GM18507 (cell line): Measurements from ENCODE around the gene TPTE2.
"Not testable (repeated sequence)": the region's sequence is repeated elsewhere in the genome, so short reads cannot be mapped to it uniquely, and the experiment has no call there.

Source experiments
- DNase-seq: peaks from one replicate; pipeline ENCODE4 v3.0.0; 2011; ENCODE audit warnings: low read depth; ENCODE audit not compliant: insufficient read length; ENCODE audit errors: extremely low spot score
- FAIRE-seq: peaks from 2 replicates; lab custom pipeline; 2011; peaks lifted over from hg19 to GRCh38; lab: Jason Lieb, UNC

Gene TPTE2

DNA sequence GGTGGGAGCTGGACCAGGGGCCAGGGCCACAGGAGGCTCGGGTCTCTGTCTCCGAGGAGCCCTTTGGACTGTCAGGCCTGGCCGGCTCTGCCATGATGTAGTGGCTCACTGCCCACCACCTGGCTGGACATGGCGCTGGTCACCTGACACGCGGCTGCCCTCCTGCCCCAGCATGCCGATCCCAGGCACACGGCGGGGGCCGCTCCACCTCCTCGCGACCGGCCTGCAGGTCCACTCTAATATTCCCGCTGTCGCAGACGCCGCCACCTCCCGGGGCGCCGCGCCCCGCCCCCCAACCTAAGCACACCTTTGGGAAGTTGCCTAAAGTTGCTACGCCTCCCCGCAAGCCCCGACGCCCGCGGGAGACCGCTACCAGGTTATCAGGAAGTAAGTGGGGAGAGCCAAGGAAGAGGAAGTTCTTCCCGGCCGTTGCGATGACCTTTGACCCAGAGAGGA lies at the start of gene TPTE2:
TPTE2 (minus strand) TSS at position 406 of the 456 bp plus-strand sequence. CDS start 58,298 bp downstream, outside the sequence.
- FAIRE-seq = peak; percentile 65
- not testable (repeated sequence) for DNase-seq

DNA sequence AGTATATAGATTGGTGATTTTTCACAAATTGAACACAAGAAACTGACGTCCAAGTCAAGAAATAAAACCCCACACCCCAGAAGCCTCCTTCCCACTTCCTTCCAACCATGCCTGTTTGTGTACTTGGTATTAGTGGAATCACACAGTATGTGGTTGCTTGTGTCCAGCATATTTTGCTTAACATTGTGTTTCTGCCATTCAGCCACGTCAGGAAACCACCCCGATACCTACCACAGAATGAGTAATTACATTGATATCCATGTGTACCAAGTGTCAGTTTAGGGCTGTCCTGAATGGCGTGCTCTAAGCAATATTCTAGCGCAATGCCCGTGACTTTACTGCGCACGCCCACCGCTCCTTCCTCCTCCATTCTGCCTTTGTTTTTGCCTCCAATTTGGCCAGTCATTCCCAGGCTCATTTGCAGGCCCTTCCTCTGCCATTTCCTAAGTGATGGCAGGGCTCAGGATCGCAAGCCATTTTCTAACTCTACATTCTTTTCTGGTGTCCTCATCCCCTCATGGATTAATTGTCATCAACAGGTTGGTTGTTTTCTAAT lies 46.3 kb upstream of the TPTE2 start:
- no peak for DNase-seq
- no peak for FAIRE-seq

- DNase-seq = no peak
- no peak for FAIRE-seq
These were observed 45.4 kb upstream of the TPTE2 start for GRCh38 chr13:19606737-19607136.

DNA sequence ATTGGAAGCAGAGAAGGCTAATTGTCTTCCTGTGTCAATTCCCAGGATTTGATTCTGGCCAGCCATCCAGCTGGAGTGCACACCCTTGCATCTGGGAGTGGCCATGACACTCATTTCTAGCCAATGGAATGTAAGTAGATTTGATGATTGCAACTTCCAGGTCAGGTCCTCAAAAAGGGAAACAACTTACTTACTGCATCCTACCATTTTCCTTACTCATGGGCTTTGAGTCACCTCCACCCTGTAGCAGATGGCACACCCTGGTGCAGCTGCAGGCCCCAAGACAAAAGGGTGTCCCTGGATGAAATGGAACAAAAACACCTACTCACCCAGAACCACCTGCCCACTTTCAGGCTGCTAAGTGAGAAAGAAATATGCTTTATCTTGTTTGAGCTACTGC lies 44.8 kb upstream of the TPTE2 start:
- FAIRE-seq (no peak), DNase-seq (no peak)

DNA sequence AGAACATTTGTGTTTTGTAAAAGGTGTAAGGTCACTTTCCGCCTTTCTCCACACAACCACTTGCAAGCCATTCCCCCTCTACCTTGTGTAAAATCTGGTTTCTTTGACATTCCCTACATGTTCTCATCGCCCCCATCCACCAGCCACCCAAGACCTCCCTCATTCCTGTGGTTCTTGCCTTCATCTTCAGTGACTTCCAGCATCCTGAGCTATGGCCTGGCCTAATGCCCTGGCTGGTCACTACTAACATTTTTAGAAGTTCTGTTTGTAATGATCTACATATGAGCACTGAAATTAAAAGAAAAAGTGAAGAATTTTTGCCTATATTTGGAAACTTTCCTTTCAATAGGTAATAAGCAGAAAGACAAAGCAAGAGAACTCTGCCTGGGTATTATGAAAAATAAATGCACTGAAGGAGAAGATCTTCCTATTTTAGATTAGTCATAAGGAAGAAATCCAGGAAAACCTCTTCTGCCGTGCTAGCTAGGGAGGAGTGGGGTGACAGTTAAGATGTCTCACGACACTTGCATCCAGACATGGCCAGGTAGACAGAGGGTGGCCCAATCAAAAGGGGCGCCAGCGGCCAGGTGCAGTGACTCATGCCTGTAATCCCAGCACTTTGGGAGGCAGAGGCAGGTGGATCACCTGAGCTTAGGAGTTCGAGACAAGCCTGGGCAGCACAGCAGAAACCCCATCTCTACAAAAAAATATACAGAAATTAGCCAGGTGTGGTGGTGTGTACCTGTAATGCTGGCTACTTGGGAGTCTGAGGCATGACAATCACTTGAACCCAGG lies 44.0 kb upstream of the TPTE2 start:
- DNase-seq (no peak), FAIRE-seq (no peak)

- FAIRE-seq (no peak), DNase-seq (no peak)
These were observed 43.0 kb upstream of the TPTE2 start for GRCh38 chr13:19604306-19604705.

GRCh38 chr13:19601749-19602725 lies 40.7 kb upstream of the TPTE2 start:
- DNase-seq (peak; percentile 63), FAIRE-seq (peak; percentile 73)

DNA sequence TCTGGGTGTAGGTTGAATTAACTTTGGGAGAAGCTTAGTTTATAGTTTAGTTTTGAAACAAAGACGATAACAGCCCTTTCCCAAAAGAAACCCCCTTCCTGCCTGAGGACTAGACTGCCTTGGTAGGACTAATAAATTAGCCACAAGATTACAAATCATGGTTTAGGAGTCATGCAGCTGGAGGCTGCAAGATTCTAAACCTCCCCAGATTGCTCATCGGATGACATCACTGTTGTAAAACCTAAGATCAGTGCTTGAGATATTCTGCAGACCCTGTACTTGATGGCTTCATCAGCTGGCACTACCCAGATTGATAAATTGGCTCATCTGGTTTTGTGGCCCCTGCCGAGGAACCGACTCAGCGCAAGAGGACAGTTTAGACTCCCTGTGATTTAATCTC lies 36.2 kb upstream of the TPTE2 start:
- DNase-seq = no peak
- FAIRE-seq = no peak

DNA sequence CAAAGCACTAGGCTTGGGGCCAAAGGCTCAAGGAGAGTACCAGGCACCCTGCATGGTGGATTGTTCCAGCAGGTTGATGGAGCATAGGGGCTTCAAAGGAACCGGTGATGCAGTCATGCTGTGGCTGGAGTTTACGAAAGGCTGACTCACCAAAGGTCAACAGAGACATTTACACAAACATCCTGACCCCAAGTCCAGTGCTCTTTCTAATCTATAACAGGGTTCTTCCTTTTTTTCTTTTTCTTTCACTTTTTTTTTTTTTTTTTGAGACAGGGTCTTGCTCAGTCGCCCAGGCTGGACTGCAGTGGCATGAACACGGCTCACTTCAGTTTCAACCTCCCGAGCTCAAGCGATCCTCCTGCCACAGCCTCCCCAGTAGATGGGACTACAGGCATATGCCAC lies 35.6 kb upstream of the TPTE2 start:
- no peak for DNase-seq
- no peak for FAIRE-seq

DNA sequence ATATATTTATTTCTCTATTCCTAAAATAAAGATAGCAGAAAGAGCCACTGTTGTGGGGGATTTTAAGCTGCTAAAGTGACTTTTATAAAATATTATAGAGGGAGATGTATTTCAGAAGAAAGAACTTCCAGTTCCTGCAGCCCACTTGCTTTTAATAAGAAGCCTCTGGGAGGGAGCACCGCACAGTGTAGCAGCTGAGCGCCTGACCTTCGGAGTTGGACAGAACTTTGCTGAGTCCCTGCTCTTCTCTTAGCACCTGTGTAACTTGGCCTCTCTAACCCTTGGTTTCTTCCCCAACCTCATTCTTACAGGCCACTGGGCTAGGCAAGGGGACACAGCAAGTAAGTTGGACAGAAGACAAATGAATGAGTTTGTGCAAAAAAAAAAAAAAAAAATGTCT lies 34.8 kb upstream of the TPTE2 start:
- FAIRE-seq (no peak), DNase-seq (no peak)

DNA sequence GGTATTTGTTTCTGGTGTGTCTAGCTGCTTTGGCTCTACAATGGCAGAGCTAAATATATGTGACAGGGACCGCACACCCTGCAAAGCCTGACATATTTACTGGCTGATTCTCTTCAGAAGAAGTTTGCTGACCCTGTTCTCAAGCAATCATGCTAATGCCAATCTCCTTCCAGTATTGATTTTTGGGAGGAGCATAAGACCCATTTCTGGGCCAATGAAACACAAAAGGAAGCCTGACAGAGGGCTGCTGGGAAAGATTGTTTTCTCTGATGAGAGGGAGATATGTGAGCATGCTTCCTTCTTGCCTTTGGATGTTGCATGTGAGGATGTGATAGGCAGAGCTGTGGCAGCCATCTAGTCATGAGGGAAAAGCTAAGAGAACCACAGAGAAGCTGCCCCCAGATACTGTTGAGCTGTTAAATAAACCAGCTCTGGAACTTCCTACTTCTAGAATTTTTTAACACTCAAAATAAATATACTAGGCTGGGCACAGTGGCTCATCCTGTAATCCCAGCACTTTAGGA lies 31.4 kb upstream of the TPTE2 start:
- FAIRE-seq (no peak), DNase-seq (no peak)

DNA sequence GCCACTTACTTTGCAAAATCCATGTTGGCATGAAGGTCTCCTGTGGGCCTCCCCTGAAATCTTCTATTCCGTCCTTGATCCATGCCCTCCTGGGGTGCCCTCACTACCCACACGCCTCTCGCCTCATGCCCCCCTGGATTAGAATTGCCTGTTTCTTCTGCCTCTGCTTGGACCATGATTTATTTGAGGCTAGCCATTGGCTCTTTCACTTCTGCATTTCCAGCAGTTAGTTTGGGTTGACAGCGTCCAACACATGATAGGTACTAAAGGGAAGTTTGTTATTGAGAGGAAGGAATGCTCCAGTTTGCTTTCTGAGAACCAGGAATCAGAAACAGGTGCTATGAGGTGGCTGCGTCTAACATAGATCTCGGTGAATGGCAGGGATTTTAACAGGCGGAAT lies 30.5 kb upstream of the TPTE2 start:
- FAIRE-seq (no peak), DNase-seq (no peak)

DNA sequence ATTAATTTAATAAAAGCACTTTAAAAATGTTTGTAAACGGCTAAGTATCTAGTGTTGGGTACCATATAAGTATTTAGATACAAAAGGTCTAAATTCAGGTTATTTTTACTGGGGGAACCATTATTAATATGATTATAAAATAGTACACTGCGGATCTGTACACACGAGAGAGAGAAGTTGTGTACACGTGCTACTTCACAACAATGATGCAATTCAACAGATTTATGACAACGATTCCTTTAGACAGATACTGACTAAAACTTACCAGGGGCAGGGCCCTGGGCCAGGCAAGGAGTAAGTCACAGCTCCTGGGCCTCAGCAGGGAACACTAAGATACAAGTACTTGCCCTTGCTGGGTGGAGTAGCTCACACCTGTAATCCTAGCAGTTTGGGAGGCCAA lies 29.1 kb upstream of the TPTE2 start:
- FAIRE-seq = no peak
- no peak for DNase-seq

- DNase-seq = no peak
- no peak for FAIRE-seq
These were observed 28.0 kb upstream of the TPTE2 start for GRCh38 chr13:19589312-19589711.

DNA sequence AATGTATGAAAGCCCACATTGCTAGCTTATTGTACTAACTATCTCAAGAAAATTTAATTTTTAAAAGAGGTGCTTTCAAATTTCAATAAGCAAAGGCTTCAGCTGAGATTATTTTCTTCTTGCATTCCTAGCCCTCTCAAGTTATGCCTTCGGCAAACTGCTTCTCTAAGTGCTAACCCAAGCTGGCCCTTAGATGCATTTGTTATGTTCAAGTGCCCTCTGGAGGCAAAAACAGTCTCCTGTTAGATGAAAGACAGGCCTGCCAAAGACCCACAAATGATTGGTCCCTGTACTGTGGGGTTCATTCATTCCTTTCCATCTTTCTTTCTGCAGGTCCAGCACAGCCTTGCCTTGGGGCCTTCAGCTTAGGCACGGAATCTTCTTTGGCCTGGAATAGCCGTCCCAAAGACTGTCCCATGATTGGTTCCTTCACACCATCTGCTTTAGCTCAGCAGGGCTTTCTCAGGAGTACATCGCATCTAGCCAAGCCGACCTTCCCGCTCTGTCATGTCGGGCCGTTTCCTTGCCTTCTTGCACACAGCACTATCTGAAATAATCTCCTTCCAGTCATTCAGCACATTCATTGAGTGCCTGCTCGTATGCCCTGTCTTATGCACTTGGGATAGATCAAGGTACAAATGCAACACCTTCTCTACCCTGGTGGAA lies 26.4 kb upstream of the TPTE2 start:
- no peak for DNase-seq
- FAIRE-seq = no peak

GRCh38 chr13:19586904-19587634 lies 25.7 kb upstream of the TPTE2 start:
- no peak for DNase-seq
- peak; percentile 96 for FAIRE-seq

GRCh38 chr13:19581675-19582074 lies 20.3 kb upstream of the TPTE2 start:
- no peak for FAIRE-seq
- DNase-seq = no peak

GRCh38 chr13:19575230-19575629 lies 13.9 kb upstream of the TPTE2 start:
- DNase-seq = no peak
- no peak for FAIRE-seq
